Fibroblast of the aortic adventitia (primary cell): Measurements from ENCODE around the gene FGF10. TPM values are rescaled to one million over a fixed set of nuclear protein-coding genes. Genes with fewer than 3 reads are reported as not detected.

ENCODE experiments used
- DNase-seq: peaks from one replicate; pipeline ENCODE4 v3.0.0-alpha.2; 2010; ENCODE audit warnings: low read depth
- H3K4me3 ChIP-seq: 2 replicates; pipeline ENCODE4 v1.5.1; 2011; ENCODE audit warnings: low read depth, mild to moderate bottlenecking, control low read depth, low read length, moderate library complexity
- total RNA-seq: library from RNA; depleted of rRNA; stranded (reverse); fragments of >200 nt; gene quantifications from 2 replicates; pipeline ENCODE4 v1.2.3, GENCODE V29; 2012; ENCODE audit warnings: low replicate concordance
- TF ChIP-seq, protein P1 (sequence below): IDR thresholded peaks from 2 replicates; pipeline ENCODE4 v1.5.1; 2011; ENCODE audit warnings: mild to moderate bottlenecking, low read length, control low read depth, inconsistent platforms; ENCODE audit not compliant: insufficient read depth

Gene FGF10
- 0.16 and 1.2 TPM in 2 replicates for total RNA-seq

DNA sequence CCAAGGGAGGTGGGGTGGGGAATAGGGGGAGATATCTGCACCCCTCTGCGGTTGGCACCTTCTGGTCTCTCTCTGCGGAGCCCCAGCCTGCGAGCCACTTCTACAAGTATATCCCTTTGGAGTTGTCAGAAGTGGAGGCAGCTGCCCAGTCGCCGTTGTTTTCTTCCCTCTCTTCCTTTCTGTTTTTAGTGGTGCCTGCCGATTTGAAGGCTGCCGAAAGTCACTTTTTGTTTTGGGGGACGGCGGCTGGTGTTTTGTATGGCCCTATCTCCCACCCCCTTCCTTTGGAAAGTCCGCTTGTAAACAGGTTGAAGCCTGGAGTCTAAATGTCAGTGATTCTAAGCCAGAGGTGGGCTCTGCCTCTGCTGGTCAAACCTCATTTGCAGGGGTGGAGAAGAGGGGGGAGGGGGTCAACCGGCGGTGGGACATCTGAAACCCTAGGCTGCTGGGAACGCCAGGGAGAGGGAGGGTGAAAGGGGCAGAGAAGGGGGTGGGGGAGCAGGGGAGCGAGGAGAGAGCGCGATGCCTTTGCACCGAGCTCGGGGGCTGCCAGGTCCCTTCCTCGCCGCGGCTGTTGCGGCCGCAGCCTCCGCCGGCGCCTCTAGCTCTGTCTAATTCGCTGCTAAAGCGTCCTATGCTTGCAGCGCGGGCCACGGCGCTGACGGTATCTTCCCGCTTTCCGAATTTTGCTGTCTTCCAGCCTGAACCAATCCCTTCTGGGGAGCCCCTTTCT, at the start of gene FGF10:
FGF10 (minus strand) TSS at position 331 of the 733 bp plus-strand sequence. CDS start 738 bp downstream, outside the sequence.
- peak within 1 kb of the TSS; percentile 58 for H3K4me3 ChIP-seq
- peak; percentile 3 for DNase-seq
- TF ChIP-seq, protein P1, sequence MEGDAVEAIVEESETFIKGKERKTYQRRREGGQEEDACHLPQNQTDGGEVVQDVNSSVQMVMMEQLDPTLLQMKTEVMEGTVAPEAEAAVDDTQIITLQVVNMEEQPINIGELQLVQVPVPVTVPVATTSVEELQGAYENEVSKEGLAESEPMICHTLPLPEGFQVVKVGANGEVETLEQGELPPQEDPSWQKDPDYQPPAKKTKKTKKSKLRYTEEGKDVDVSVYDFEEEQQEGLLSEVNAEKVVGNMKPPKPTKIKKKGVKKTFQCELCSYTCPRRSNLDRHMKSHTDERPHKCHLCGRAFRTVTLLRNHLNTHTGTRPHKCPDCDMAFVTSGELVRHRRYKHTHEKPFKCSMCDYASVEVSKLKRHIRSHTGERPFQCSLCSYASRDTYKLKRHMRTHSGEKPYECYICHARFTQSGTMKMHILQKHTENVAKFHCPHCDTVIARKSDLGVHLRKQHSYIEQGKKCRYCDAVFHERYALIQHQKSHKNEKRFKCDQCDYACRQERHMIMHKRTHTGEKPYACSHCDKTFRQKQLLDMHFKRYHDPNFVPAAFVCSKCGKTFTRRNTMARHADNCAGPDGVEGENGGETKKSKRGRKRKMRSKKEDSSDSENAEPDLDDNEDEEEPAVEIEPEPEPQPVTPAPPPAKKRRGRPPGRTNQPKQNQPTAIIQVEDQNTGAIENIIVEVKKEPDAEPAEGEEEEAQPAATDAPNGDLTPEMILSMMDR = no peak

GRCh38 chr5:44426944-44427343, 37.7 kb upstream of the FGF10 start:
- TF ChIP-seq, protein P1 = no peak
- no peak for DNase-seq
- no peak overlapping the region for H3K4me3 ChIP-seq

- no peak for DNase-seq
- TF ChIP-seq, protein P1 = no peak
- no peak overlapping the region for H3K4me3 ChIP-seq
Observed at GRCh38 chr5:44412286-44412685, 23.1 kb upstream of the FGF10 start.

DNA sequence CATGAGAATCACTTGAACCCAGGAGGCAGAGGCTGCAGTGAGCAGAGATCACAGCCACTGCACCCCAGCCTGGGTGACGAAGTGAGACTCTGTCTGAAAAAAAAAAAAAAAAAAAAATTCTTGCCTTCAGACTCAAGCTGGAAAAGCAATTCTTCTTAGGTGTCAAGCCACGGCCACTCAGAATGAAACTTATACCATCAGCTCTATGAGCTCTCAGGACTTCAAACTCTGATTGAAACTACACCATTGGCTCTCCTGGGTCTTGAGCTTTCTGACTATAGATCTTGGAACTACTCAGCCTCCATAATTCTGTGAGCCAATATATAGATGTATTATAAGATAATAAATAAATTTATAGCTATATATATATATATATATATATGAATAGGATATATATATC, 12.9 kb upstream of the FGF10 start:
- no peak overlapping the region for H3K4me3 ChIP-seq
- no peak for DNase-seq
- TF ChIP-seq, protein P1 = no peak

DNA sequence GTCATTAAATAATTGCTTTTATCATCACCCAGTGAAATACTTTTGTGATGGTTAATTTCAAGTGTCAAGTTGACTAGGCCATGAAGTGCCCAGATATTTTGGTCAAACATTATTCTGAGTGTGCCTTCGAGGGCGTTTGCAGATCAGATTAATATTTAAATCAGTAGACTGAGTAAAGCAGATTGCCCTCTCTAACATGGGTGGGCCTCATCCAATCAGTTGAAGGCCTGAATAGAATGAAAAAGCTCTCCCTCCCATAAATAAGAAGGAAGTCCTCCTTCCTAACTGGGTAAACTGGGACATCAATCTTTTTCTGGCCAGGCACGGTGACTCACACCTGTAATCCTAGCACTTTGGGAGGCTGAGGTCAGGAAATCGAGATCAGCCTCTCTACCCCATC, 12.4 kb upstream of the FGF10 start:
- TF ChIP-seq, protein P1 = no peak
- H3K4me3 ChIP-seq = no peak overlapping the region
- DNase-seq = no peak

DNA sequence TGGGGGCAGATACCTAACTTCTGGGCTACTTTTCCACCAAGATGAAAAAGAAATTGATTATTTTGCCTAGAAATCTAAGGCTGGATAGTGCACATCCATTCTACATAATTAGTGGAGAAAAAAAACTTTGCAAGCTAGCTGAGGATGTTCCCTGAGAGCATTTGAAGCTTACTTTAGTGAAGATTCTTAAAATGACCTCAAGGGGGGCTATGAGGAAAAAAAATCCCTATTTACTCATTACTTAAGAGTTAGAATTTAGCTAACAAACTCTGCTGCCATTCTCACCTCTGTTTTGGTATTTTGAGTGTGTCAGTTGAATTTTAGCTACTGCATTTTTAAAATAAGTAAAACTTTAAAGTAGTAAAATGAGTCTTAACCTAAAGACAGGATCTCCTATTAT, 9.2 kb upstream of the FGF10 start:
- TF ChIP-seq, protein P1 = no peak
- DNase-seq = no peak
- no peak overlapping the region for H3K4me3 ChIP-seq
